ENCODE measurements around the gene PRX.

DNA sequence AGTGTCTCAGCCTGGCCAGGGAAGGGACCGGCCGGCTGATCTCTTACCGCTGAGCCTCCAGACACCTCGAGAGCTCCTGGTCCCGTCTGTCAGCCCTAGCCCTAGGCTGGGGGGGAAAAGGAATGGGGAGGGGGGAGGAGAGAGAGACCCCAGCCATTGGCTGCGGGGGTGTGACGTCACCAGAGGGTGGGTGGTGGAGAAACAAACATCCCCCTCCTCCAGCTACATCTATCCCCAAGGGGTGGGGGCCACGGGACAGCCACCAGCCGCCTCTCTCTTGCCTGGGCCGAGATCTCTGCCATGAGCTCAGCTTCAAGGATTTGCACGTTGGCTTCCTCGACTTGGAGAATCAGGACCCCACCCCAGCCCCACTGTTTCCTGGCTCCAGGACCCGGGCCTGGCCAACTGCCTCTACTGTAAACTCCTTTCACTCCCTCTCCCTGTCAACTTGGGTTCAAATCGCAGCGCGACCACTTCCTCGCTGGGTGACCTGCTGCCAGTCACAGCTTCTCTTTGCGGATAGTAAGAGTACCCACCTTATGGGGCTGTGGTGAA is at the start of gene PRX:
- TF ChIP-seq EZH2 (IDR thresholded peaks at IDR 0.05; ENCODE audit: insufficient read depth, poor library complexity, severe bottlenecking) (no peak), EZH2phosphoT487 (IDR thresholded peaks at IDR 0.05; ENCODE audit: insufficient read depth, low read depth) (no peak)
